WERI-Rb-1 (cell line): Measurements from ENCODE around the gene MAFG.

ENCODE experiments used
- DNase-seq: peaks from one replicate; pipeline ENCODE4 v3.0.0-alpha.2; 2020
- H3K27ac ChIP-seq: fragments of 250-450 bp; sonication (Bioruptor Pico); 2 replicates; pipeline ENCODE4 v1.5.1; 2020; ENCODE audit warnings: mild to moderate bottlenecking, moderate library complexity
- H3K27me3 ChIP-seq: fragments of 250-450 bp; sonication (Bioruptor Pico); 2 replicates; pipeline ENCODE4 v1.5.1; 2021; ENCODE audit warnings: mild to moderate bottlenecking, low read depth, moderate library complexity; ENCODE audit not compliant: insufficient read depth, severe bottlenecking
- H3K36me3 ChIP-seq: fragments of 250-450 bp; sonication (Bioruptor Pico); 2 replicates; pipeline ENCODE4 v1.5.1; 2020; ENCODE audit warnings: mild to moderate bottlenecking, moderate library complexity
- H3K4me3 ChIP-seq: 2 replicates; pipeline ENCODE4 v1.5.1; 2011; ENCODE audit warnings: low read depth, mild to moderate bottlenecking, control low read depth, low read length
- H3K9me3 ChIP-seq: fragments of 250-450 bp; sonication (Bioruptor Pico); 2 replicates; pipeline ENCODE4 v1.5.1; 2021; ENCODE audit warnings: mild to moderate bottlenecking, moderate library complexity; ENCODE audit not compliant: severe bottlenecking
- CTCF ChIP-seq: IDR thresholded peaks from 2 replicates; pipeline ENCODE4 v1.5.1; 2011; ENCODE audit warnings: low read depth, mild to moderate bottlenecking, control low read depth, inconsistent platforms, low read length

Gene MAFG

DNA sequence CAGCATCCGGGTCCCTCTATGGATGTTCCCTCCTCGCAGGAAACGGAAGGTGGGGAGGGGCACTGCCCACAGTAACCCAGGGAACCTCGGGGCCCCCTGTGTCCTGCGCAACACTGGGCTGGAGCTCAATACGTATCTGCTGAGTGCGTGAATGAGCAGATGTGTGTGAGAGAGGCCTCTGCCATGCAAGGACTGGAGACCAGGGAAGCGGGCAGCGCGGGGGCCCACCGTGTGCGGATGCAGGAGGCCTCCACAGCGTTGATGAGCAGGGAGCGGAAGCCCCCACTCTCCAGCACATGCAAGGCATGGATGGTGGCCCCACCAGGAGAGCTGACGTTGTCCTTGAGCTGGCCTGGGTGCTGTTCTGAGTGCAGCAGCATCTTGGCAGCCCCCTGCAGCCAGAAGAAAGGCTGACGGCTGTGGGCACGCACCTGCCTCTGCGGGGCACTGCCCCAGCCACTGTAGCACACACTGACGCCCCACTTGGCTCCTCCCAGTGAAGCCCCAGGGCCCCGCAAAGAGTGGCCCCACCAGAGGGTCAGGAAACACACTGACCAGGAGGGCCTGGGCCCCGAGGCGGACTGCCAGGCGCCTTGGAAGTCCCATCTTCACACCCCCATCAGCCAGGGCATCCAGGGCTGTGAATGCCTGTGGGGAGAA is 6.7 kb upstream of the MAFG start:
- no peak for DNase-seq
- TF ChIP-seq CTCF: no peak
- Histone ChIP-seq H3K27ac (no peak overlapping the region), H3K9me3 (no peaks in the 10 kb centered on the region), H3K4me3 (no peak overlapping the region), H3K27me3 (no peaks in the 10 kb centered on the region), H3K36me3 (peaks cover 42% of the 10 kb centered on the region)

DNA sequence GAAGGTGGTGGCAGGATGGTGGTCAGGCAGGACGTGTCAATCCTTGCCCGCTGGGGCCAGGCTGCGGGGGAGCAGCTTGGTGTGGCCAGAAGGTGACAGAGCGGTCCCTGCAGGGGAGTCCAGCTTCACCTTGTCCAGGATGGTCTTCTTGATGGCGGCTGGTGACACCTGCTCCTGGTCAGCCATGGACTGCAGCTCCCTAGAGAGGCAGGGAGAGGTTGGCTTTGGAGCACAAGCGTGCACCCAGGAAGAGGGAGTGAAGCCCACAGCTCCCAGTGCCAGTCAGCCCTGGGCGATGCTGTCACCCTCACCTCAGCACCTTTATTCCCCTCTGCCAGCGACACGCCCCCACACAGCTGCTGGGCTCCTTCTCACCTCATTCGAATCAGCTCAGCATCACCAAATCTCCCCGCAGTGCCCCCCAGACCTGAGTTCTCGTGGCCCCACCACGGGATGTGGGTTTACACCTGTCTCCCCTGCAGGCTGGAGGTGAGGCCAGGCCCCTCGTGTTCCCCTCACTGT is 5.7 kb upstream of the MAFG start:
- H3K27ac ChIP-seq: no peak overlapping the region
- no peak for TF ChIP-seq CTCF
- H3K4me3 ChIP-seq: no peak overlapping the region
- H3K9me3 ChIP-seq: no peaks in the 10 kb centered on the region
- DNase-seq: no peak
- no peaks in the 10 kb centered on the region for H3K27me3 ChIP-seq
- peaks cover 45% of the 10 kb centered on the region for H3K36me3 ChIP-seq

GRCh38 chr17:81932333-81932983 is 4.9 kb upstream of the MAFG start:
- DNase-seq: no peak
- Histone ChIP-seq H3K4me3 (no peak overlapping the region), H3K36me3 (peaks cover 45% of the 10 kb centered on the region), H3K27ac (no peak overlapping the region), H3K27me3 (no peaks in the 10 kb centered on the region), H3K9me3 (no peaks in the 10 kb centered on the region)
- no peak for TF ChIP-seq CTCF

GRCh38 chr17:81931557-81932332 is 4.2 kb upstream of the MAFG start:
- Histone ChIP-seq H3K4me3 (no peak overlapping the region), H3K27me3 (no peaks in the 10 kb centered on the region), H3K27ac (no peak overlapping the region), H3K9me3 (no peaks in the 10 kb centered on the region), H3K36me3 (peaks cover 45% of the 10 kb centered on the region)
- no peak for TF ChIP-seq CTCF
- peak; percentile 59 for DNase-seq

DNA sequence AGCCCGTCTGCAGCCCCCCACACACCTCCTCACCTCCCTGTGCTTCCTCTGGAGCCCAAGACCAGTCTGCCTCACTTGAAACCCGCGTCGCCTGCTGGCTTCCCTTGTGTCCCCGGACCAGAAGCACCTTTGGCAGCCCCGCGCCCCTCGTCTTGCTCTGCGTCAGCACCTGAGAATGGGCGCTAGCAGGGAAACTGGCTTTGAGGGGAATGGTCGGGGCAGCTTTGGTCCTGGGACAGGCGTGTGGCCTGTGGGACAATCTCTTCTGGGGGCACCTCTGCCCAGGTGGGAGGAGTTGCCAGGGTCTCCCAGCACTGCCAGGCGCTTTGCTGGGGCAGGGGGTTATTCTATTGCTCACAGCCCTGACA is 3.6 kb upstream of the MAFG start:
- Histone ChIP-seq H3K9me3 (no peaks in the 10 kb centered on the region), H3K27me3 (no peaks in the 10 kb centered on the region), H3K27ac (no peak overlapping the region), H3K4me3 (no peak overlapping the region), H3K36me3 (peaks cover 45% of the 10 kb centered on the region)
- no peak for DNase-seq
- no peak for TF ChIP-seq CTCF
